Umbilical cord (tissue), 2 donors: ENCODE results near the gene LCE2C. TPM values are rescaled to one million over a fixed set of nuclear protein-coding genes. Genes with fewer than 3 reads are reported as not detected.
"Not testable (repeated sequence)": the region's sequence is repeated elsewhere in the genome, so short reads cannot be mapped to it uniquely, and the experiment has no call there.

Experiments
- DNase-seq: peaks from one replicate; pipeline ENCODE4 v3.0.0-alpha.2; 2015; ENCODE audit warnings: low spot score
- total RNA-seq: library from RNA; depleted of rRNA; stranded (reverse); fragments of >200 nt; gene quantifications from one replicate; pipeline ENCODE4 v1.2.3, GENCODE V29; 2014; ENCODE audit warnings: low replicate concordance; ENCODE audit not compliant: insufficient read depth

LCE2C gene
- not detected for total RNA-seq

- DNase-seq = not testable (repeated sequence)
Measured at GRCh38 chr1:152674983-152675382, at the start of gene LCE2C. Gene LCE2C, plus strand, starts transcription at chr1:152675279. Its CDS starts 737 bp downstream, at chr1:152676016.

GRCh38 chr1:152626744-152627143 is 48.3 kb upstream of the LCE2C start:
- no peak for DNase-seq

GRCh38 chr1:152630596-152630995 is 44.5 kb upstream of the LCE2C start:
- DNase-seq = no peak

GRCh38 chr1:152640351-152640750 is 34.7 kb upstream of the LCE2C start:
- no peak for DNase-seq

GRCh38 chr1:152643945-152644344 is 31.1 kb upstream of the LCE2C start:
- DNase-seq = no peak

- no peak for DNase-seq
Measured at GRCh38 chr1:152645146-152645545, 29.9 kb upstream of the LCE2C start.

- no peak for DNase-seq
Measured at GRCh38 chr1:152646656-152647055, 28.4 kb upstream of the LCE2C start.

- peak; percentile 15 for DNase-seq
Measured at GRCh38 chr1:152654110-152654509, 21.0 kb upstream of the LCE2C start.

GRCh38 chr1:152656459-152656858 is 18.6 kb upstream of the LCE2C start:
- no peak for DNase-seq

GRCh38 chr1:152657677-152658076 is 17.4 kb upstream of the LCE2C start:
- no peak for DNase-seq

- DNase-seq = no peak
Measured at GRCh38 chr1:152658649-152659048, 16.4 kb upstream of the LCE2C start.

- DNase-seq = no peak
Measured at GRCh38 chr1:152663098-152663497, 12.0 kb upstream of the LCE2C start, which contains the start of gene LCE2D. Gene LCE2D, plus strand, starts transcription at chr1:152663380. Its CDS starts 726 bp downstream, at chr1:152664106.

- not testable (repeated sequence) for DNase-seq
Measured at GRCh38 chr1:152666171-152666570, 8.9 kb upstream of the LCE2C start.

GRCh38 chr1:152667648-152668047 is 7.4 kb upstream of the LCE2C start:
- DNase-seq = no peak

GRCh38 chr1:152673016-152673415 is 2.1 kb upstream of the LCE2C start:
- DNase-seq = no peak

- DNase-seq = no peak
Measured at GRCh38 chr1:152679459-152679858, 4.4 kb downstream of the LCE2C start.

- DNase-seq = no peak
Measured at GRCh38 chr1:152681616-152682015, 6.5 kb downstream of the LCE2C start.

GRCh38 chr1:152683846-152684245 is 8.8 kb downstream of the LCE2C start:
- DNase-seq = no peak

- DNase-seq = not testable (repeated sequence)
Measured at GRCh38 chr1:152685823-152686222, 10.7 kb downstream of the LCE2C start, which contains the start of gene LCE2B. Gene LCE2B, plus strand, starts transcription at chr1:152686123. Its CDS starts 721 bp downstream, at chr1:152686844.

GRCh38 chr1:152697701-152698600 is 22.9 kb downstream of the LCE2C start, which contains the start of gene LCE2A:
Gene LCE2A, plus strand, starts transcription at chr1:152698345. Its CDS starts 557 bp downstream, at chr1:152698902.
- no peak for DNase-seq

GRCh38 chr1:152699746-152700145 is 24.7 kb downstream of the LCE2C start:
- DNase-seq = no peak

- DNase-seq = no peak
Measured at GRCh38 chr1:152707860-152708259, 32.8 kb downstream of the LCE2C start, which contains the start of gene LCE4A. Gene LCE4A, plus strand, starts transcription at chr1:152708160. Its CDS starts 916 bp downstream, at chr1:152709076.

GRCh38 chr1:152718238-152718637 is 43.2 kb downstream of the LCE2C start:
- no peak for DNase-seq
